GM23338 (cell line): ENCODE measurements around the gene RIC1. TPM values are rescaled to one million over a fixed set of nuclear protein-coding genes. Genes with fewer than 3 reads are reported as not detected.

ENCODE experiments used
- ATAC-seq: fragments of 200-7000 bp; cut with Tn5 transposase; 3 replicates; pipeline ENCODE4 v1.9.1; 2020
- DNase-seq: peaks from one replicate; pipeline ENCODE4 v3.0.0-alpha.2; 2015; ENCODE audit warnings: low spot score
- H2AFZ ChIP-seq: fragments of 200-600 bp; sonication (generic); 2 replicates; pipeline ENCODE4 v1.8.0; 2016; ENCODE audit warnings: antibody characterized with exemption, mild to moderate bottlenecking, moderate library complexity
- H3F3A ChIP-seq: fragments of 200-600 bp; sonication (generic); replicated peaks from 2 replicates; pipeline ENCODE4 v1.8.0; 2017; ENCODE audit warnings: antibody characterized with exemption, mixed run types, low read depth
- H3K27ac ChIP-seq: fragments of 200-600 bp; sonication (generic); 2 replicates; pipeline ENCODE4 v1.6.1; 2016; ENCODE audit warnings: low read depth
- H3K27me3 ChIP-seq: fragments of 200-600 bp; sonication (generic); 2 replicates; pipeline ENCODE4 v1.8.0; 2016; ENCODE audit warnings: mild to moderate bottlenecking, mixed run types, moderate library complexity; ENCODE audit not compliant: insufficient read depth
- H3K36me3 ChIP-seq: fragments of 200-600 bp; sonication (generic); 2 replicates; pipeline ENCODE4 v1.8.0; 2016; ENCODE audit warnings: mild to moderate bottlenecking; ENCODE audit not compliant: insufficient read depth
- H3K4me1 ChIP-seq: fragments of 200-600 bp; sonication (generic); 2 replicates; pipeline ENCODE4 v1.8.0; 2016; ENCODE audit warnings: mild to moderate bottlenecking, moderate library complexity; ENCODE audit not compliant: insufficient read depth
- H3K4me2 ChIP-seq: fragments of 200-600 bp; sonication (generic); 2 replicates; pipeline ENCODE4 v1.7.1; 2017; ENCODE audit warnings: mixed run types
- H3K4me3 ChIP-seq: fragments of 200-600 bp; sonication (generic); 2 replicates; pipeline ENCODE4 v1.6.1; 2016; ENCODE audit warnings: mixed run types
- H3K79me2 ChIP-seq: fragments of 200-600 bp; sonication (generic); replicated peaks from 2 replicates; pipeline ENCODE4 v1.8.0; 2017; ENCODE audit warnings: mild to moderate bottlenecking; ENCODE audit not compliant: insufficient read depth
- H3K9me2 ChIP-seq: fragments of 200-600 bp; sonication (generic); 2 replicates; pipeline ENCODE4 v1.8.0; 2017; ENCODE audit not compliant: insufficient read depth
- H4K20me1 ChIP-seq: fragments of 200-600 bp; sonication (generic); replicated peaks from 2 replicates; pipeline ENCODE4 v1.8.0; 2017; ENCODE audit warnings: mild to moderate bottlenecking; ENCODE audit not compliant: insufficient read depth
- H3K27ac Mint-ChIP-seq: 2 replicates; pipeline ENCODE4 v1.8.0; 2020; ENCODE audit warnings: inconsistent platforms, mild to moderate bottlenecking, moderate library complexity, mixed read lengths
- H3K27me3 Mint-ChIP-seq: 3 replicates; pipeline ENCODE4 v1.8.0; 2022; ENCODE audit warnings: low read depth, mild to moderate bottlenecking, moderate library complexity, mixed read lengths, inconsistent platforms; ENCODE audit not compliant: insufficient read depth, poor library complexity
- H3K36me3 Mint-ChIP-seq: 3 replicates; pipeline ENCODE4 v1.8.0; 2021; ENCODE audit warnings: low read depth, mild to moderate bottlenecking, inconsistent platforms, moderate library complexity, mixed read lengths
- H3K4me1 Mint-ChIP-seq: 3 replicates; pipeline ENCODE4 v1.8.0; 2020; ENCODE audit warnings: mild to moderate bottlenecking, inconsistent platforms, mixed read lengths
- H3K4me3 Mint-ChIP-seq: 3 replicates; pipeline ENCODE4 v1.8.0; 2021; ENCODE audit warnings: moderate library complexity, mild to moderate bottlenecking, inconsistent platforms, mixed read lengths
- H3K9me3 Mint-ChIP-seq: 3 replicates; pipeline ENCODE4 v1.8.0; 2020; ENCODE audit warnings: moderate library complexity, mild to moderate bottlenecking, inconsistent platforms, mixed read lengths
- CREB1 ChIP-seq: fragments of 250-450 bp; sonication (Bioruptor Pico); IDR thresholded peaks from 2 replicates; pipeline ENCODE4 v1.5.0; 2020; ENCODE audit warnings: low read depth, mild to moderate bottlenecking, moderate library complexity
- CTCF ChIP-seq, 2 experiments: fragments of 200-600 bp in 1 of 2; sonication (generic) in 1 of 2; conservative IDR thresholded peaks; 2 replicates each; pipeline versions ENCODE4 v1.5.1 to v1.6.1; 2016 to 2017; ENCODE audit warnings: antibody characterized with exemption in 2 of 2, low read depth in 2 of 2, mild to moderate bottlenecking in 2 of 2, moderate library complexity in 1 of 2
- ETS1 ChIP-seq: IDR thresholded peaks from 2 replicates; pipeline ENCODE4 v1.6.1; 2016; ENCODE audit warnings: antibody characterized with exemption
- EZH2 ChIP-seq: fragments of 200-600 bp; sonication (generic); IDR thresholded peaks from one replicate; pipeline ENCODE4 v1.8.0; 2017; ENCODE audit warnings: antibody characterized with exemption, mild to moderate bottlenecking, low read depth; ENCODE audit not compliant: unreplicated experiment
- EZH2phosphoT487 ChIP-seq: fragments of 200-600 bp; sonication (generic); IDR thresholded peaks from one replicate; pipeline ENCODE4 v1.8.1; 2018; ENCODE audit warnings: antibody characterized with exemption; ENCODE audit not compliant: unreplicated experiment
- JUNB ChIP-seq: IDR thresholded peaks from one replicate; pipeline ENCODE4 v1.6.1; 2016; ENCODE audit warnings: antibody characterized with exemption; ENCODE audit not compliant: unreplicated experiment
- NANOG ChIP-seq: IDR thresholded peaks from 2 replicates; pipeline ENCODE4 v1.6.1; 2016; ENCODE audit warnings: antibody characterized with exemption, borderline replicate concordance
- REST ChIP-seq: IDR thresholded peaks from one replicate; pipeline ENCODE4 v1.6.1; 2018; ENCODE audit warnings: antibody characterized with exemption; ENCODE audit not compliant: unreplicated experiment
- STAT1 ChIP-seq: IDR thresholded peaks from one replicate; pipeline ENCODE4 v1.6.1; 2016; ENCODE audit warnings: antibody characterized with exemption; ENCODE audit not compliant: unreplicated experiment
- ZNF114 ChIP-seq: fragments of 250-450 bp; sonication (Bioruptor Pico); IDR thresholded peaks from 2 replicates; pipeline ENCODE4 v1.5.0; 2020; ENCODE audit warnings: mild to moderate bottlenecking, moderate library complexity
- ZNF331 ChIP-seq: fragments of 250-450 bp; sonication (Bioruptor Pico); IDR thresholded peaks from 2 replicates; pipeline ENCODE4 v1.5.0; 2020; ENCODE audit warnings: low read depth, mild to moderate bottlenecking, moderate library complexity
- polyA plus RNA-seq: library from polyadenylated mRNA; unstranded; fragments of >200 nt; fragmentation: Nextera tagmentation; extraction: Ambion mirVana; gene quantifications from 2 replicates; pipeline ENCODE4 v1.2.1, GENCODE V29; 2016
- total RNA-seq: library from RNA; depleted of rRNA; stranded (reverse); fragments of >200 nt; shearing (Covaris generic); gene quantifications from 2 replicates; pipeline ENCODE4 v1.2.3, GENCODE V29; 2014

The RIC1 gene
- total and polyA plus RNA-seq, 2 experiments from 2014 or later = 7.8 to 34.9 TPM

- Histone ChIP-seq H3K9me2 (no peaks in the 10 kb centered on the region), H4K20me1 (0 out of 2 replicates have a peak, but pooled peaks cover 4% of the 10 kb centered on the region), H3F3A (no peaks in the 10 kb centered on the region), H3K27me3 (no peaks in the 10 kb centered on the region), H3K4me2 (no peak overlapping the region), H3K4me1 (peaks cover 9% of the 10 kb centered on the region), H3K27ac (no peak overlapping the region), H3K79me2 (peaks cover 27% of the 10 kb centered on the region), H2AFZ (no peak overlapping the region), H3K4me3 (no peak overlapping the region), H3K36me3 (no peaks in the 10 kb centered on the region)
- no peak for DNase-seq
- Mint-ChIP-seq H3K4me3 (no peak overlapping the region), H3K9me3 (no peaks in the 10 kb centered on the region), H3K4me1 (peaks cover 14% of the 10 kb centered on the region), H3K27ac (no peak overlapping the region), H3K36me3 (peaks cover 6% of the 10 kb centered on the region; the same call in 2 of the 3 replicates), H3K27me3 (no peaks in the 10 kb centered on the region)
- TF ChIP-seq ETS1 (no peak), EZH2 (no peak), JUNB (no peak), CTCF (conservative IDR thresholded peaks at IDR 0.05; ENCODE audit: low read depth in 2 of 2) (no peak), ZNF331 (CRISPR knock-in tag) (no peak), STAT1 (no peak), REST (no peak), ZNF114 (CRISPR knock-in tag) (no peak), NANOG (no peak), CREB1 (no peak), EZH2phosphoT487 (no peak)
- ATAC-seq = no peak
Measured at GRCh38 chr9:5690278-5690677, 61.4 kb downstream of the RIC1 start.
